Tibial nerve (tissue), 4 donors: ENCODE results near the gene CXorf38.

Experiments
- EP300 ChIP-seq, 2 donors: sonication (generic); formaldehyde crosslinking; IDR thresholded peaks; one replicate each; pipeline ENCODE4 v1.6.1; 2017; ENCODE audit warnings: antibody characterized with exemption in 2 of 2, mild to moderate bottlenecking in 1 of 2
- TF ChIP-seq, protein P1 (sequence below), 5 experiments: fragments of 200-600 bp in 3 of 5; fragments of 450-650 bp in 2 of 5; sonication (generic) in 3 of 5; IDR thresholded peaks; one replicate each; pipeline ENCODE4 v1.5.1; 2016 to 2019; ENCODE audit warnings: antibody characterized with exemption in 5 of 5, mild to moderate bottlenecking in 3 of 5, moderate library complexity in 2 of 5

DNA sequence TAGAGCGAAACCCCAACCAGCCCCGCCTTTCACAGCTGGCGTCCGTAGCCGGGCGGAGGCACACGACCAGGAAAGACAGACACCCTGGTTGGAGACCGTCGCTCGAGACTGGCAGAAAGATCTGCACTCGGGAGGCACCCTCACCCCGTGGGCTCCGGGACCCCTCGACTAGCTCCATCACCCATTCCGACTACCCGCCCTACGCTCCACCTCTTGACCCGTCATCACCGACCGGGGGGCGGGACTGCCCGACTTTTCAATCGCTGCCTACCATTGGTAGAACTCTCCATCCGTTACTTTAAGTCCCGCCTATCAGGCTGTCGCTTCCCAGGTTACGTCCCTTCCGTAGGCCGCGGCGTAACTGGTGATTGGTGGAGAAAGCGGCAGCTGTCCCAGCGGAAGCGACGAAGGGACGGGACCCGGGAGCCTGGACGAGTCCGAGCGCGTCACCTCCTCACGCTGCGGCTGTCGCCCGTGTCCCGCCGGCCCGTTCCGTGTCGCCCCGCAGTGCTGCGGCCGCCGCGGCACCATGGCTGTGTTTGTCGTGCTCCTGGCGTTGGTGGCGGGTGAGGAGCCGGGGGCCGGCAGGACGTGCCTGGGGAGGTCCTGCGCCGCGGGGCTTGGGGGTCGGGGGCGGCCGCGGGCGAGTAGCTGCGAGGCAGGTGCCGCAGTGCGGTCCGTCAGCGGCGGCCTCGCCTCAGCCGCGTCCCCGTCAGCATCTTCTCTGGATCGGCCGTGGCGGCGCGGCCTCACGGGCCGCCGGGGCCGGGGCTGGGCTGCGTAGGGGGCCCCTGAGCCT, 66.6 kb downstream of the CXorf38 start, which contains the start of gene ATP6AP2:
- TF ChIP-seq EP300 (IDR thresholded peaks at IDR 0.05): peak; percentile 51 to 80
- TF ChIP-seq, protein P1, sequence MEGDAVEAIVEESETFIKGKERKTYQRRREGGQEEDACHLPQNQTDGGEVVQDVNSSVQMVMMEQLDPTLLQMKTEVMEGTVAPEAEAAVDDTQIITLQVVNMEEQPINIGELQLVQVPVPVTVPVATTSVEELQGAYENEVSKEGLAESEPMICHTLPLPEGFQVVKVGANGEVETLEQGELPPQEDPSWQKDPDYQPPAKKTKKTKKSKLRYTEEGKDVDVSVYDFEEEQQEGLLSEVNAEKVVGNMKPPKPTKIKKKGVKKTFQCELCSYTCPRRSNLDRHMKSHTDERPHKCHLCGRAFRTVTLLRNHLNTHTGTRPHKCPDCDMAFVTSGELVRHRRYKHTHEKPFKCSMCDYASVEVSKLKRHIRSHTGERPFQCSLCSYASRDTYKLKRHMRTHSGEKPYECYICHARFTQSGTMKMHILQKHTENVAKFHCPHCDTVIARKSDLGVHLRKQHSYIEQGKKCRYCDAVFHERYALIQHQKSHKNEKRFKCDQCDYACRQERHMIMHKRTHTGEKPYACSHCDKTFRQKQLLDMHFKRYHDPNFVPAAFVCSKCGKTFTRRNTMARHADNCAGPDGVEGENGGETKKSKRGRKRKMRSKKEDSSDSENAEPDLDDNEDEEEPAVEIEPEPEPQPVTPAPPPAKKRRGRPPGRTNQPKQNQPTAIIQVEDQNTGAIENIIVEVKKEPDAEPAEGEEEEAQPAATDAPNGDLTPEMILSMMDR (IDR thresholded peaks at IDR 0.05): peak in 1 of 5 experiments; percentile 4
